Right cardiac atrium (tissue), 5 donors: ENCODE measurements around the gene CTDNEP1. TPM values are rescaled to one million over a fixed set of nuclear protein-coding genes. Genes with fewer than 3 reads are reported as not detected.

Source experiments
- ATAC-seq, 2 donors: fragments of 200-7000 bp; cut with Tn5 transposase; one replicate each; pipeline versions ENCODE4 v1.8.0 to v1.9.1; 2020; ENCODE audit warnings: moderate library complexity in 2 of 2, mild to moderate bottlenecking in 1 of 2
- DNase-seq, 3 donors: peaks; one replicate each; pipeline ENCODE4 v3.0.0-alpha.2; 2020
- H3K27ac ChIP-seq: one replicate; pipeline ENCODE4 v1.5.1; 2013; ENCODE audit warnings: mild to moderate bottlenecking, low read length, control low read depth, moderate library complexity
- H3K27me3 ChIP-seq: one replicate; pipeline ENCODE4 v1.6.1; 2013; ENCODE audit not compliant: control insufficient read depth, insufficient read depth
- H3K4me1 ChIP-seq: one replicate; pipeline ENCODE4 v1.6.1; 2013; ENCODE audit warnings: low read length; ENCODE audit not compliant: control insufficient read depth, insufficient read depth
- H3K4me3 ChIP-seq: one replicate; pipeline ENCODE4 v1.5.1; 2013; ENCODE audit warnings: low read length, control low read depth
- H3K9me3 ChIP-seq: one replicate; pipeline ENCODE4 v1.6.1; 2013; ENCODE audit warnings: low read length; ENCODE audit not compliant: control insufficient read depth
- whole genome bisulfite sequencing: extraction: QIAGEN DNeasy Blood & Tissue Kit; methylation state at CpG from one replicate; pipeline ENCODE4 v1.1.7; 2013; 5-methylcytosine and 5-hydroxymethylcytosine counted together
- intact Hi-C, 4 donors: fragments of 100-400 bp; cut with DNase I; formaldehyde crosslinking; loops; one replicate each; pipeline versions ENCODE4 v1.11.0 to v1.14.0; 2022 to 2023
- polyA plus RNA-seq: library from polyadenylated mRNA; stranded (reverse); fragments of 200-250 nt; gene quantifications from one replicate; pipeline ENCODE4 v1.2.3, GENCODE V29; 2013
- total RNA-seq, 4 donors: library from RNA; stranded (reverse); fragmentation: NEBNext Ultra II Directional; extraction: Animal tissue kit (Norgen Biotek cat#: 25700); gene quantifications; one replicate each; pipeline ENCODE4 v1.2.1, GENCODE V29; 2021
- donor health status: healthy with polysubstance abuse.
- donor health status: DM: no; HTN: yes; CAD: no.
- donor health status: DM: no; HTN: no; CAD: no.
- donor health status: DM: no; HTN: yes; CAD: no; lungs with severe emphysema.
- donor health status: DM: yes; HTN: yes; CAD: no.

The CTDNEP1 gene
- total and polyA plus RNA-seq, 5 donors, result 80.1 to 124 (median 122) TPM

- Histone ChIP-seq H3K27me3 (no peaks in the 10 kb centered on the region), H3K27ac (no peak overlapping the region), H3K9me3 (no peaks in the 10 kb centered on the region), H3K4me1 (peaks cover 11% of the 10 kb centered on the region), H3K4me3 (no peak overlapping the region)
- WGBS, result 85% methylated on average over 6 of the region's 6 CpGs
- DNase-seq, result peak in 1 of 3 donors; percentile 23
- intact Hi-C loops, result no loop called here
- no peak for ATAC-seq
Observed at GRCh38 chr17:7236808-7237207, 14.7 kb downstream of the CTDNEP1 start.

- H3K4me3 ChIP-seq, result no peak overlapping the region
Observed at GRCh38 chr17:7235693-7236665, 15.6 kb downstream of the CTDNEP1 start.

DNA sequence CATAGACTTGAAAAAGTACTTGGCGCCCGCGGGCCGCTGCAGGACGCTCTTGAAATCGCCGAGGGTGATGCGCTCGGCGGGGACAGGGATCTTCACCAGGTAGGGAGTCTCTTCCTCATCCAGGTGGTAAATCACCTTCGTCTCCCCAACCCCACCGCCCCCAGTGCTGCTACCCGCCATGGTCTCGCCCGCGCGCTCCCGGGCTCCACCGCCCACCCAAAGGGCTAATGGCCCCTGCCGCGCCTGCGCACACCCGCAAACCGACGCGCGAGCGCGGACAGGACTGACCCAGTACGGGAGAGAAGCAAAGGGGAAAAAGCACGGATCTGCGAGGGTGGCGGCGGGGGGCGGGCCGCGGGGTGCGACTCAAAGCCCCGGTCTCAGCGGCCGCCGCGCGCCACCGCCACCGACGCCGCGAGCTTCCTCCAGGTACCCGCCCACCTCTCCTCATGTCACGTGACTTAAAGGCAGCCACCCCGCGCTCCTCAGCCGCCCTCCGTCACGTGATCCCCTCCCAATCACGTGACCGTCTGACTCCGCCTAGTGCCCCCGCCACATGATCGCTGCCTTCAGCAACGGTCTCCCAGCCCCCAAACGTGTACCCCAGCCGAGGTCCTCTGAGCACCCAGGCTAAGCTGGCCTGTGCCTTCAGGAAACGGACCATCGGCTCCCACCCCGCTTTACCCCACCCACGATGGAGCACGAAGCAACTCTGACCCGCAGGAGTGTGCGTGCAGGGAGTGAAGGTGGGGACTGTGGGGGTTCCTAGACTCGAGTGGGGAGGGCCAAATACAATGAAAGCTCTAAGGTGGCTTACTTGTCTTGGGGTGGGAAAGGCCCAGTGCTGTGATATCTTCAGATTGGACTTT lies 17.2 kb downstream of the CTDNEP1 start, which contains the start of gene DVL2:
TSS of gene DVL2 (minus strand) at position 435 of the 869 bp plus-strand sequence. CDS start at position 180, 255 bp downstream.
- intact Hi-C loops, result no loop called here
- Histone ChIP-seq H3K9me3 (no peaks in the 10 kb centered on the region), H3K4me1 (peaks cover 5% of the 10 kb centered on the region), H3K27ac (peak within 1 kb of the TSS; percentile 46), H3K4me3 (peak within 1 kb of the TSS; percentile 63), H3K27me3 (no peaks in the 10 kb centered on the region)
- peak; percentile 96 to 98 (median 98) for DNase-seq
- under 1% methylated on average over 72 of the region's 72 CpGs for WGBS
- peak; percentile 67 for ATAC-seq

More at GRCh38 chr17:7235693-7236665, 15.6 kb downstream of the CTDNEP1 start:
- no peak overlapping the region for H3K27ac ChIP-seq
- DNase-seq, result peak in 1 of 3 donors; percentile 37
- intact Hi-C loops, result no loop called here
- H3K9me3 ChIP-seq, result no peaks in the 10 kb centered on the region
- peaks cover 8% of the 10 kb centered on the region for H3K4me1 ChIP-seq
- ATAC-seq, result no peak
- H3K27me3 ChIP-seq, result no peaks in the 10 kb centered on the region
- 84% methylated on average over 22 of the region's 22 CpGs for WGBS

DNA sequence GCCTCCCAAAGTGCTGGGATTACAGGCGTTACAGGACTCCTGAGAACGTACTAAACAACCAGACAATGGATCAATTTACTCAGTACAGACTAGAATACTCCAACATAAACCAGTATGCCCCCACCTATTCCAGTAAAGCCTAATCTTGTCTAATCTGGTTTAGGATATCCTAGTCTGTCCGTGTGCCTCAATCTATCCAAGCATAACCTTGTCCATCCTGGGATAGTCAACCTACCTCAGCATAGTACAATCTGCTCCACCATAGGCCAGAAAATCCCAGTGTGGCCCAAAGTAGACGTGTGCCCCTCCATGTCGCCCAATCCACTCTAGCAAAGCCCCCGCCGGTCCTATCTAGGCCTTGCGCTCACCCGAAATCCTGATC lies 17.8 kb downstream of the CTDNEP1 start:
- Histone ChIP-seq H3K9me3 (no peaks in the 10 kb centered on the region), H3K4me3 (peak overlapping the region; percentile 63), H3K27me3 (no peaks in the 10 kb centered on the region), H3K27ac (peak overlapping the region; percentile 15), H3K4me1 (peaks cover 5% of the 10 kb centered on the region)
- ATAC-seq (peak in 1 of 2 donors; percentile 0), DNase-seq (no peak)
- intact Hi-C loops, result no loop called here
- WGBS, result under 1% methylated on average over 9 of the region's 9 CpGs

DNA sequence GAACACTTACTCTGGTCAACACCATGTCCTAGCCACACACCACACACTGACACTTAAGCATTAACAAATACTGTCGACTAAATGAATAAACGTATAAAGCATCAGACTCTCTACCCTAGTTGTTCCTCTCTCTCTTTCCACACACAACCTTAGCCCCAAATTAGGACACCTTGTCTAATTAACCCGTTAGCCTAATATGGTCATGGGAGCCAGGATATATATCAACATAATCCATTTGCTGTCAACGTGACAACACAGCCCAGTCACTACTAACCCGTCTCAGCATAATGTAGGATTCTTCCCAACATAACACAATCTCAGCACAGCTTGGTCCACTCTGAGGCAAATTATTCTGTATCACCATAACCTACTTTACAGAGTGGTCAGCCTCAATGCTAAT lies 19.4 kb downstream of the CTDNEP1 start:
- DNase-seq, result no peak
- Histone ChIP-seq H3K9me3 (no peaks in the 10 kb centered on the region), H3K27me3 (no peaks in the 10 kb centered on the region), H3K4me1 (peaks cover 3% of the 10 kb centered on the region), H3K4me3 (no peak overlapping the region), H3K27ac (no peak overlapping the region)
- 73% methylated on average over 5 of the region's 5 CpGs for WGBS
- intact Hi-C loops, result no loop called here
- no peak for ATAC-seq

DNA sequence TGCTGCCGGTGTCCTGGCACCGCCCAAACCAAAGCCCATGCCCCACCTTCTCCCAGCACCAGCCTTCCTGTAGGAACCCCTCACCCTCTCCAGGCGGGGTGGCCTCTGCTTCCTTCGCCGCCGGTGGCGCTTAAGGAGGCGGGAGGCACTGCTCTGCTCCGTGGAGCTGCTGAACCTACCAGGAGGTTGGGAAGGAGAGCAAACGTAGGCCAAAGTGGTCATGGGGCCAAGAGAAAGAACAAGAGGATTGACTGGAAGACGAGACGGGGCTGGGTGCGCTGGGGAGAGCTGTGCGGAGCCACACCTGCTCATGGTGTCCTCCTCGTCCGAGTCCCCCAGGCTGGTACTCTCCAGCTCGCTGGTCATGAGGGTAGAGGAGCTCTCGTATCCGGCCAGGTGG lies 22.0 kb downstream of the CTDNEP1 start:
- Histone ChIP-seq H3K27ac (no peak overlapping the region), H3K27me3 (no peaks in the 10 kb centered on the region), H3K9me3 (no peaks in the 10 kb centered on the region), H3K4me1 (peaks cover 3% of the 10 kb centered on the region), H3K4me3 (no peak overlapping the region)
- intact Hi-C loops, result no loop called here
- DNase-seq (peak in 2 of 3 donors; percentile 34 to 41), ATAC-seq (no peak)
- 94% methylated on average over 19 of the region's 19 CpGs for WGBS

GRCh38 chr17:7228920-7229319 lies 22.6 kb downstream of the CTDNEP1 start:
- 91% methylated on average over 14 of the region's 14 CpGs for WGBS
- ATAC-seq (no peak), DNase-seq (peak in 2 of 3 donors; percentile 35 to 50)
- no peaks in the 10 kb centered on the region for H3K9me3 ChIP-seq
- H3K27me3 ChIP-seq, result no peaks in the 10 kb centered on the region
- H3K4me1 ChIP-seq, result peaks cover 3% of the 10 kb centered on the region
- H3K4me3 ChIP-seq, result no peak overlapping the region
- intact Hi-C loops, result no loop called here
- no peak overlapping the region for H3K27ac ChIP-seq

GRCh38 chr17:7226721-7227710 lies 24.5 kb downstream of the CTDNEP1 start:
- DNase-seq (peak in 1 of 3 donors; percentile 53), ATAC-seq (no peak)
- Histone ChIP-seq H3K4me1 (no peaks in the 10 kb centered on the region), H3K4me3 (no peak overlapping the region), H3K9me3 (no peaks in the 10 kb centered on the region), H3K27ac (no peak overlapping the region), H3K27me3 (no peaks in the 10 kb centered on the region)
- WGBS, result 91% methylated on average over 31 of the region's 31 CpGs
- intact Hi-C loops, result no loop called here

GRCh38 chr17:7225711-7226331 lies 25.7 kb downstream of the CTDNEP1 start:
- ATAC-seq (peak in 1 of 2 donors; percentile 4), DNase-seq (peak in 2 of 3 donors; percentile 60 to 63)
- no peak overlapping the region for H3K27ac ChIP-seq
- intact Hi-C loops, result no loop called here
- WGBS, result 76% methylated on average over 21 of the region's 21 CpGs
- no peaks in the 10 kb centered on the region for H3K27me3 ChIP-seq
- no peaks in the 10 kb centered on the region for H3K9me3 ChIP-seq
- H3K4me3 ChIP-seq, result no peak overlapping the region
- peaks cover under 1% of the 10 kb centered on the region for H3K4me1 ChIP-seq
